ENCODE data around the gene ITGA1.

ITGA1 gene

GRCh38 chr5:52878656-52879055 is 90.9 kb downstream of the ITGA1 start:
- ChIA-PET POLR2A (ENCODE audit: low non-redundant PET) (no interaction called here), CTCF (interaction anchor here (0.6 kb wide), 1 partner anchor 91 kb away, joined by 3 read pairs; no protein-coding TSS in a partner anchor)
- no peak for TF ChIP-seq CTCF (conservative IDR thresholded peaks at IDR 0.05; ENCODE audit: low read depth)
- no peak overlapping the region for H3K27ac ChIP-seq
- DNase-seq (ENCODE audit: low spot score), result peak; percentile 26

- ChIA-PET CTCF (no interaction called here), POLR2A (ENCODE audit: low non-redundant PET) (no interaction called here)
- DNase-seq (ENCODE audit: low spot score), result no peak
- no peak for TF ChIP-seq CTCF (conservative IDR thresholded peaks at IDR 0.05; ENCODE audit: low read depth)
- no peak overlapping the region for H3K27ac ChIP-seq
Observed at GRCh38 chr5:52880541-52880940, 92.8 kb downstream of the ITGA1 start.

- H3K27ac ChIP-seq, result no peak overlapping the region
- DNase-seq (ENCODE audit: low spot score), result no peak
- ChIA-PET CTCF (no interaction called here), POLR2A (ENCODE audit: low non-redundant PET) (no interaction called here)
- no peak for TF ChIP-seq CTCF (conservative IDR thresholded peaks at IDR 0.05; ENCODE audit: low read depth)
Observed at GRCh38 chr5:52881468-52881867, 93.8 kb downstream of the ITGA1 start.

- no peak for DNase-seq (ENCODE audit: low spot score)
- CTCF ChIA-PET, result no interaction called here
- H3K27ac ChIP-seq, result no peak overlapping the region
- POLR2A ChIA-PET (ENCODE audit: low non-redundant PET), result no interaction called here
- TF ChIP-seq CTCF (conservative IDR thresholded peaks at IDR 0.05; ENCODE audit: low read depth), result no peak
Observed at GRCh38 chr5:52883110-52883509, 95.4 kb downstream of the ITGA1 start.

- no peak for TF ChIP-seq CTCF (conservative IDR thresholded peaks at IDR 0.05; ENCODE audit: low read depth)
- CTCF ChIA-PET, result interaction anchor here (0.7 kb wide), 1 partner anchor 535 kb away, joined by 3 read pairs; no protein-coding TSS in a partner anchor
- no peak for DNase-seq (ENCODE audit: low spot score)
- no peak overlapping the region for H3K27ac ChIP-seq
- POLR2A ChIA-PET (ENCODE audit: low non-redundant PET), result no interaction called here
Observed at GRCh38 chr5:52884453-52884852, 96.7 kb downstream of the ITGA1 start.

- no peak for TF ChIP-seq CTCF (conservative IDR thresholded peaks at IDR 0.05; ENCODE audit: low read depth)
- POLR2A ChIA-PET (ENCODE audit: low non-redundant PET), result no interaction called here
- CTCF ChIA-PET, result interaction anchor here (0.6 kb wide), 1 partner anchor 1237 kb away, joined by 4 read pairs; no protein-coding TSS in a partner anchor
- DNase-seq (ENCODE audit: low spot score), result no peak
- H3K27ac ChIP-seq, result no peak overlapping the region
Observed at GRCh38 chr5:52885614-52886013, 97.9 kb downstream of the ITGA1 start.

- no peak for TF ChIP-seq CTCF (conservative IDR thresholded peaks at IDR 0.05; ENCODE audit: low read depth)
- CTCF ChIA-PET, result interaction anchor here (0.6 kb wide), 1 partner anchor 1238 kb away, joined by 4 read pairs; no protein-coding TSS in a partner anchor
- POLR2A ChIA-PET (ENCODE audit: low non-redundant PET), result no interaction called here
Observed at GRCh38 chr5:52886206-52886605, 98.5 kb downstream of the ITGA1 start.

More at GRCh38 chr5:52886206-52886605, 98.5 kb downstream of the ITGA1 start:
- no peak for DNase-seq (ENCODE audit: low spot score)
- H3K27ac ChIP-seq, result no peak overlapping the region
